Ovary (tissue), 3 donors: ENCODE results near the gene CDX1.

ENCODE experiments used
- POLR2A ChIP-seq: fragments of 450-650 bp; IDR thresholded peaks from one replicate; pipeline ENCODE4 v1.6.1; 2017; ENCODE audit warnings: antibody characterized with exemption, mild to moderate bottlenecking, moderate library complexity
- TF ChIP-seq, protein P1 (sequence below), 3 donors: fragments of 450-650 bp in 2 of 3; fragments of 200-600 bp in 1 of 3; IDR thresholded peaks; one replicate each; pipeline versions ENCODE4 v1.5.1 to v1.8.0; 2016 to 2022; ENCODE audit warnings: antibody characterized with exemption in 3 of 3, mild to moderate bottlenecking in 1 of 3
- donor health status: DM: no; HTN: no; CAD: no.

GRCh38 chr5:150181766-150182545 is 15.4 kb downstream of the CDX1 start:
- TF ChIP-seq, protein P1, sequence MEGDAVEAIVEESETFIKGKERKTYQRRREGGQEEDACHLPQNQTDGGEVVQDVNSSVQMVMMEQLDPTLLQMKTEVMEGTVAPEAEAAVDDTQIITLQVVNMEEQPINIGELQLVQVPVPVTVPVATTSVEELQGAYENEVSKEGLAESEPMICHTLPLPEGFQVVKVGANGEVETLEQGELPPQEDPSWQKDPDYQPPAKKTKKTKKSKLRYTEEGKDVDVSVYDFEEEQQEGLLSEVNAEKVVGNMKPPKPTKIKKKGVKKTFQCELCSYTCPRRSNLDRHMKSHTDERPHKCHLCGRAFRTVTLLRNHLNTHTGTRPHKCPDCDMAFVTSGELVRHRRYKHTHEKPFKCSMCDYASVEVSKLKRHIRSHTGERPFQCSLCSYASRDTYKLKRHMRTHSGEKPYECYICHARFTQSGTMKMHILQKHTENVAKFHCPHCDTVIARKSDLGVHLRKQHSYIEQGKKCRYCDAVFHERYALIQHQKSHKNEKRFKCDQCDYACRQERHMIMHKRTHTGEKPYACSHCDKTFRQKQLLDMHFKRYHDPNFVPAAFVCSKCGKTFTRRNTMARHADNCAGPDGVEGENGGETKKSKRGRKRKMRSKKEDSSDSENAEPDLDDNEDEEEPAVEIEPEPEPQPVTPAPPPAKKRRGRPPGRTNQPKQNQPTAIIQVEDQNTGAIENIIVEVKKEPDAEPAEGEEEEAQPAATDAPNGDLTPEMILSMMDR (IDR thresholded peaks at IDR 0.05), result no peak
- TF ChIP-seq POLR2A, result no peak
